ENCODE measurements around the gene ADCK1.

GRCh38 chr14:77856941-77857340 lies 57.0 kb downstream of the ADCK1 start:
- TF ChIP-seq CTCF (IDR thresholded peaks at IDR 0.05) (no peak), POLR2A (IDR thresholded peaks at IDR 0.05) (no peak)
